Tibial nerve (tissue), 4 donors: ENCODE results near the gene RGS5. TPM values are rescaled to one million over a fixed set of nuclear protein-coding genes. Genes with fewer than 3 reads are reported as not detected.

Source experiments
- DNase-seq, 2 donors: peaks; one replicate each; pipeline ENCODE4 v3.0.0-alpha.2; 2019; ENCODE audit warnings: low spot score in 2 of 2
- H3K27ac ChIP-seq, 4 donors: fragments of 200-600 bp; sonication (generic) in 3 of 4; one replicate each; pipeline ENCODE4 v1.5.1; 2017 to 2019; ENCODE audit warnings: mild to moderate bottlenecking in 1 of 4
- H3K27me3 ChIP-seq, 2 donors: fragments of 200-600 bp; sonication (generic) in 1 of 2; one replicate each; pipeline versions ENCODE4 v1.5.1 to v1.6.0; 2017 to 2019
- H3K36me3 ChIP-seq, 3 donors: fragments of 200-600 bp; sonication (generic); one replicate each; pipeline ENCODE4 v1.5.1; 2018 to 2019
- H3K4me1 ChIP-seq, 4 donors: fragments of 200-600 bp; sonication (generic) in 3 of 4; one replicate each; pipeline ENCODE4 v1.5.1; 2017 to 2019
- H3K4me3 ChIP-seq, 4 donors: fragments of 200-600 bp; sonication (generic) in 3 of 4; one replicate each; pipeline ENCODE4 v1.5.1; 2017 to 2019; ENCODE audit warnings: mild to moderate bottlenecking in 1 of 4, moderate library complexity in 1 of 4
- H3K9me3 ChIP-seq, 4 donors: fragments of 200-600 bp; sonication (generic) in 3 of 4; one replicate each; pipeline ENCODE4 v1.5.1; 2017 to 2019
- CTCF ChIP-seq, 5 experiments: fragments of 200-600 bp in 3 of 5; fragments of 450-650 bp in 2 of 5; sonication (generic) in 3 of 5; IDR thresholded peaks; one replicate each; pipeline ENCODE4 v1.5.1; 2016 to 2019; ENCODE audit warnings: antibody characterized with exemption in 5 of 5, mild to moderate bottlenecking in 3 of 5, moderate library complexity in 2 of 5
- EP300 ChIP-seq, 2 donors: sonication (generic); formaldehyde crosslinking; IDR thresholded peaks; one replicate each; pipeline ENCODE4 v1.6.1; 2017; ENCODE audit warnings: antibody characterized with exemption in 2 of 2, mild to moderate bottlenecking in 1 of 2
- POLR2A ChIP-seq, 2 donors: fragments of 450-650 bp; IDR thresholded peaks; one replicate each; pipeline ENCODE4 v1.6.1; 2017; ENCODE audit warnings: antibody characterized with exemption in 2 of 2, mild to moderate bottlenecking in 2 of 2, moderate library complexity in 2 of 2
- WGBS, 2 donors: methylation state at CpG; one replicate each; pipeline ENCODE4 v1.1.5; 2018; 5-methylcytosine and 5-hydroxymethylcytosine counted together
- total RNA-seq, 4 donors: library from RNA; depleted of rRNA; stranded (reverse); fragments of >200 nt; gene quantifications; one replicate each; pipeline ENCODE4 v1.1.0, GENCODE V29; 2016

The RGS5 gene
- total RNA-seq, 4 donors from 2014 or later = 21.3 to 71.0 (median 43.7) TPM

- 88 to 89% methylated on average over 2 of the region's 2 CpGs for WGBS, 2 donors
- Histone ChIP-seq H3K9me3 (no peaks in the 10 kb centered on the region), H3K36me3 (no peaks in the 10 kb centered on the region), H3K4me3 (no peak overlapping the region), H3K27ac (no peak overlapping the region), H3K27me3 (no peaks in the 10 kb centered on the region), H3K4me1 (no peaks in the 10 kb centered on the region)
- no peak for TF ChIP-seq EP300 (IDR thresholded peaks at IDR 0.05)
- TF ChIP-seq CTCF (IDR thresholded peaks at IDR 0.05) = no peak
- TF ChIP-seq POLR2A (IDR thresholded peaks at IDR 0.05) = no peak
- DNase-seq = no peak
Measured at GRCh38 chr1:163142152-163142551, 60.6 kb downstream of the RGS5 start.

GRCh38 chr1:163141556-163141955 lies 61.2 kb downstream of the RGS5 start:
- no peaks in the 10 kb centered on the region for H3K9me3 ChIP-seq
- H3K27ac ChIP-seq = no peak overlapping the region
- H3K4me3 ChIP-seq = no peak overlapping the region
- H3K27me3 ChIP-seq = no peaks in the 10 kb centered on the region
- H3K36me3 ChIP-seq = no peaks in the 10 kb centered on the region
- no peak for TF ChIP-seq EP300 (IDR thresholded peaks at IDR 0.05)
- TF ChIP-seq CTCF (IDR thresholded peaks at IDR 0.05) = no peak
- no peak for TF ChIP-seq POLR2A (IDR thresholded peaks at IDR 0.05)
- WGBS, 2 donors = 95 to 96% methylated on average over 1 of the region's 1 CpG
- no peak for DNase-seq
- H3K4me1 ChIP-seq = no peaks in the 10 kb centered on the region

- WGBS, 2 donors = 86 to 97% methylated on average over 3 of the region's 3 CpGs
- Histone ChIP-seq H3K4me3 (no peak overlapping the region), H3K27ac (no peak overlapping the region), H3K4me1 (no peaks in the 10 kb centered on the region), H3K27me3 (no peaks in the 10 kb centered on the region), H3K9me3 (no peaks in the 10 kb centered on the region), H3K36me3 (no peaks in the 10 kb centered on the region)
- DNase-seq = no peak
- TF ChIP-seq CTCF (IDR thresholded peaks at IDR 0.05) = no peak
- no peak for TF ChIP-seq POLR2A (IDR thresholded peaks at IDR 0.05)
Measured at GRCh38 chr1:163137556-163138265, 65.0 kb downstream of the RGS5 start.

GRCh38 chr1:163131981-163132380 lies 70.7 kb downstream of the RGS5 start:
- Histone ChIP-seq H3K27ac (no peak overlapping the region), H3K9me3 (no peaks in the 10 kb centered on the region), H3K27me3 (no peaks in the 10 kb centered on the region), H3K36me3 (no peaks in the 10 kb centered on the region), H3K4me1 (peaks cover 0 to 6% (median 0%) of the 10 kb centered on the region in 4 donors), H3K4me3 (no peak overlapping the region)
- TF ChIP-seq POLR2A (IDR thresholded peaks at IDR 0.05) = no peak
- DNase-seq = no peak
- 89 to 95% methylated on average over 2 of the region's 2 CpGs for WGBS, 2 donors

- DNase-seq = no peak
- WGBS, 2 donors = 38% methylated on average over 1 of the region's 1 CpG
- no peak for TF ChIP-seq CTCF (IDR thresholded peaks at IDR 0.05)
- TF ChIP-seq EP300 (IDR thresholded peaks at IDR 0.05) = no peak
- no peak for TF ChIP-seq POLR2A (IDR thresholded peaks at IDR 0.05)
- Histone ChIP-seq H3K4me3 (no peak overlapping the region), H3K27ac (no peak overlapping the region), H3K9me3 (no peaks in the 10 kb centered on the region), H3K27me3 (no peaks in the 10 kb centered on the region), H3K36me3 (no peaks in the 10 kb centered on the region), H3K4me1 (peaks cover 0 to 6% (median 0%) of the 10 kb centered on the region in 4 donors)
Measured at GRCh38 chr1:163130225-163130856, 72.4 kb downstream of the RGS5 start.
